GM23248 (cell line): ENCODE results near the gene TUBB2B. TPM values are rescaled to one million over a fixed set of nuclear protein-coding genes. Genes with fewer than 3 reads are reported as not detected.

Source experiments
- DNase-seq: peaks from one replicate; pipeline ENCODE4 v3.0.0-alpha.2; 2015
- H2AFZ ChIP-seq: fragments of 200-600 bp; sonication (generic); 2 replicates; pipeline ENCODE4 v1.6.1; 2016; ENCODE audit warnings: antibody characterized with exemption
- H3F3A ChIP-seq: fragments of 200-600 bp; sonication (generic); 2 replicates; pipeline ENCODE4 v1.6.1; 2016; ENCODE audit warnings: mild to moderate bottlenecking, antibody characterized with exemption, mixed run types; ENCODE audit not compliant: insufficient read depth
- H3K27ac ChIP-seq: fragments of 200-600 bp; sonication (generic); 2 replicates; pipeline ENCODE4 v1.5.1; 2016; ENCODE audit warnings: mild to moderate bottlenecking
- H3K27me3 ChIP-seq: fragments of 200-600 bp; sonication (generic); replicated peaks from 2 replicates; pipeline ENCODE4 v1.6.1; 2016; ENCODE audit warnings: mild to moderate bottlenecking; ENCODE audit not compliant: insufficient read depth
- H3K36me3 ChIP-seq: fragments of 200-600 bp; sonication (generic); 2 replicates; pipeline ENCODE4 v1.6.1; 2016; ENCODE audit warnings: low read depth, mild to moderate bottlenecking
- H3K4me1 ChIP-seq: fragments of 200-600 bp; sonication (generic); 2 replicates; pipeline ENCODE4 v1.6.1; 2016; ENCODE audit warnings: mild to moderate bottlenecking; ENCODE audit not compliant: insufficient read depth
- H3K4me2 ChIP-seq: fragments of 200-600 bp; sonication (generic); one replicate; pipeline ENCODE4 v1.6.1; 2016; ENCODE audit warnings: mild to moderate bottlenecking; ENCODE audit not compliant: unreplicated experiment
- H3K4me3 ChIP-seq: fragments of 200-600 bp; sonication (generic); 2 replicates; pipeline ENCODE4 v1.5.1; 2016; ENCODE audit warnings: mild to moderate bottlenecking
- H3K79me2 ChIP-seq: fragments of 200-600 bp; sonication (generic); 2 replicates; pipeline ENCODE4 v1.6.1; 2016; ENCODE audit warnings: mild to moderate bottlenecking; ENCODE audit not compliant: insufficient read depth
- H3K9ac ChIP-seq: fragments of 200-600 bp; sonication (generic); 2 replicates; pipeline ENCODE4 v1.6.1; 2016; ENCODE audit warnings: mild to moderate bottlenecking
- H3K9me2 ChIP-seq: fragments of 200-600 bp; sonication (generic); 2 replicates; pipeline ENCODE4 v1.6.1; 2016; ENCODE audit warnings: mixed run types, mild to moderate bottlenecking, moderate library complexity; ENCODE audit not compliant: insufficient read depth
- H3K9me3 ChIP-seq: fragments of 200-600 bp; sonication (generic); one replicate; pipeline ENCODE4 v1.6.1; 2017; ENCODE audit warnings: low read depth
- H4K20me1 ChIP-seq: fragments of 200-600 bp; sonication (generic); 2 replicates; pipeline ENCODE4 v1.6.0; 2016; ENCODE audit not compliant: insufficient read depth
- EZH2 ChIP-seq: fragments of 200-600 bp; sonication (generic); IDR thresholded peaks from 2 replicates; pipeline ENCODE4 v1.6.1; 2018; ENCODE audit warnings: antibody characterized with exemption, mild to moderate bottlenecking; ENCODE audit not compliant: insufficient read depth, poor library complexity, severe bottlenecking
- EZH2phosphoT487 ChIP-seq: fragments of 200-600 bp; sonication (generic); IDR thresholded peaks from 2 replicates; pipeline ENCODE4 v1.6.1; 2018; ENCODE audit warnings: antibody characterized with exemption, moderate library complexity, mild to moderate bottlenecking, low read depth; ENCODE audit not compliant: insufficient read depth
- WGBS, 2 experiments: methylation state at CpG; one replicate each; pipeline ENCODE4 v1.1.6; 2015 to 2017; ENCODE audit warnings: low lambda C conversion rate in 2 of 2, low coverage in 1 of 2; ENCODE audit errors: missing lambda C conversion rate in 2 of 2; 5-methylcytosine and 5-hydroxymethylcytosine counted together
- in situ Hi-C: fragments of 300-500 bp; cut with MboI; formaldehyde crosslinking; loops from 2 replicates; pipeline ENCODE4 v1.15.0; 2020
- polyA plus RNA-seq: library from polyadenylated mRNA; unstranded; fragments of >200 nt; fragmentation: Nextera tagmentation; extraction: Ambion mirVana; gene quantifications from 2 replicates; pipeline ENCODE4 v1.2.1, GENCODE V29; 2016
- total RNA-seq: library from RNA; depleted of rRNA; stranded (reverse); fragments of >200 nt; shearing (Covaris generic); gene quantifications from 2 replicates; pipeline ENCODE4 v1.2.3, GENCODE V29; 2014

TUBB2B gene
- total and polyA plus RNA-seq, 2 experiments from 2014 or later = 8.5 to 9.0 TPM

GRCh38 chr6:3240595-3240994 lies 13.1 kb upstream of the TUBB2B start:
- TF ChIP-seq EZH2 (no peak), EZH2phosphoT487 (no peak)
- Histone ChIP-seq H3K4me3 (no peak overlapping the region), H3K9me2 (no peaks in the 10 kb centered on the region), H3K4me1 (no peaks in the 10 kb centered on the region), H3K4me2 (no peak overlapping the region), H3K9me3 (no peaks in the 10 kb centered on the region), H4K20me1 (no peaks in the 10 kb centered on the region), H3F3A (no peaks in the 10 kb centered on the region), H3K9ac (no peak overlapping the region), H3K27ac (no peak overlapping the region), H2AFZ (no peak overlapping the region), H3K27me3 (no peaks in the 10 kb centered on the region), H3K79me2 (no peaks in the 10 kb centered on the region), H3K36me3 (no peaks in the 10 kb centered on the region)
- WGBS, 2 experiments = 60 to 67% methylated on average over 7 of the region's 7 CpGs
- no peak for DNase-seq
- in situ Hi-C loops = no loop called here

- Histone ChIP-seq H3K4me1 (no peaks in the 10 kb centered on the region), H4K20me1 (no peaks in the 10 kb centered on the region), H3K4me2 (no peak overlapping the region), H3K27me3 (0 out of 2 replicates have a peak, but pooled peaks cover 2% of the 10 kb centered on the region), H3K9ac (no peak overlapping the region), H3K79me2 (no peaks in the 10 kb centered on the region), H3F3A (no peaks in the 10 kb centered on the region), H3K9me2 (no peaks in the 10 kb centered on the region), H2AFZ (no peak overlapping the region), H3K9me3 (no peaks in the 10 kb centered on the region), H3K4me3 (no peak overlapping the region), H3K27ac (no peak overlapping the region), H3K36me3 (no peaks in the 10 kb centered on the region)
- DNase-seq = no peak
- no peak for TF ChIP-seq EZH2
- no peak for TF ChIP-seq EZH2phosphoT487
- WGBS, 2 experiments = 85 to 87% methylated on average over 13 of the region's 13 CpGs
- in situ Hi-C loops = no loop called here
Observed at GRCh38 chr6:3239110-3239830, 11.8 kb upstream of the TUBB2B start.

GRCh38 chr6:3237761-3238662 lies 10.6 kb upstream of the TUBB2B start:
- Histone ChIP-seq H3K27ac (no peak overlapping the region), H3K9me3 (no peaks in the 10 kb centered on the region), H3K9me2 (no peaks in the 10 kb centered on the region), H3K9ac (no peak overlapping the region), H3K4me1 (no peaks in the 10 kb centered on the region), H3K27me3 (0 out of 2 replicates have a peak, but pooled peaks cover 8% of the 10 kb centered on the region), H3K36me3 (no peaks in the 10 kb centered on the region), H3K79me2 (no peaks in the 10 kb centered on the region), H2AFZ (no peak overlapping the region), H3K4me2 (no peak overlapping the region), H4K20me1 (no peaks in the 10 kb centered on the region), H3K4me3 (no peak overlapping the region), H3F3A (no peaks in the 10 kb centered on the region)
- DNase-seq = no peak
- TF ChIP-seq EZH2phosphoT487 = no peak
- no peak for TF ChIP-seq EZH2
- 78 to 81% methylated on average over 24 of the region's 24 CpGs for WGBS, 2 experiments
- in situ Hi-C loops = no loop called here

DNA sequence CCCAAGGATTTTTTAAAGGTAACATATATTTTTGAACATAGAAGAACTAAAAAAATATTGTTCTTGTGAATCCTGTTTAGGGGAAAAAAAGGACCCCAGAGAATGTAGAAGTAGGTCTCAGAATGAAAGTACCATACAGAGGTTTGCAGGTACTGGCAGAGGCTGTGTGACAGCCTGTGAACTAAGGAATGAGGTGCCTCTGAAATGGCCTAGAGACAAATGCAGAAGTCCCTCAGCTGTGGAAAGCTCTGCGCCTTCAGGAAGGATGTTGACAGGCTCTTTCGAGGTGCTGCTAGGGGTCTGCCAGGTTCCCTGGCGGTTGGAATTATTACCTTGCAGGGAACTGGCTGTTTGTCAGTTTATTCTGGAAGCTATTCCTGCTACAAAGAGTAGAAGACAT lies 8.6 kb upstream of the TUBB2B start:
- in situ Hi-C loops = no loop called here

More for the DNA sequence above, 8.6 kb upstream of the TUBB2B start:
- Histone ChIP-seq H3K9me2 (no peaks in the 10 kb centered on the region), H3K27me3 (peaks cover 19% of the 10 kb centered on the region; the same call in 1 of the 2 replicates), H3K4me3 (no peak overlapping the region), H3F3A (no peaks in the 10 kb centered on the region), H3K9me3 (no peaks in the 10 kb centered on the region), H3K9ac (no peak overlapping the region), H3K4me2 (no peak overlapping the region), H3K79me2 (no peaks in the 10 kb centered on the region), H2AFZ (no peak overlapping the region), H3K36me3 (no peaks in the 10 kb centered on the region), H3K4me1 (no peaks in the 10 kb centered on the region), H3K27ac (no peak overlapping the region), H4K20me1 (no peaks in the 10 kb centered on the region)
- 87 to 95% methylated on average over 3 of the region's 3 CpGs for WGBS, 2 experiments
- no peak for DNase-seq
- TF ChIP-seq EZH2phosphoT487 (no peak), EZH2 (no peak)
